ENCODE data around the gene GAS6. TPM values are rescaled to one million over a fixed set of nuclear protein-coding genes. Genes with fewer than 3 reads are reported as not detected.
"Not testable (repeated sequence)": the region's sequence is repeated elsewhere in the genome, so short reads cannot be mapped to it uniquely, and the experiment has no call there.

Gene GAS6
- total RNA-seq, 1 experiment from 2014 or later: 93.8 TPM

DNA sequence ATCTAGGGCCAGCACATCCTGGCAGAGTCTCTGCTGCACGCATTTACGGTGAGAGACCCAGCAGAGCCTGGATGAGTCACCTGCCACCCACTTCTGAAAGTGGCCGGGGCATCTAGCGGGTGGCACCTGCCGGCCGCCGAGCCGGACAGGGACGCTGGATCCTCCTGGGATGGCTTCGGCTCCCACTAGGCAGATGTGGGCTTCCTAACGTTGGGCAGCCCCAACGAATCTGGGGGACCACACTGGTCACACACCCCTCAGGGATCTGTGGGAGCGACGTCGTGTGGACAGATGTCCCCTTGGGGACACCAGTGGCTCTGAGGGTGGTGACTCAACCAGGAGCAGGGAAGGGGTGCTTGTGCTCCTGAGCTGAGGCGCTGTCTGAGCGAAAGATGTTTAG lies 72.7 kb downstream of the GAS6 start:
- ChIA-PET CTCF (no interaction called here), POLR2A (ENCODE audit: unreplicated experiment) (no interaction called here)
- no peak for DNase-seq
- TF ChIP-seq, protein P1, sequence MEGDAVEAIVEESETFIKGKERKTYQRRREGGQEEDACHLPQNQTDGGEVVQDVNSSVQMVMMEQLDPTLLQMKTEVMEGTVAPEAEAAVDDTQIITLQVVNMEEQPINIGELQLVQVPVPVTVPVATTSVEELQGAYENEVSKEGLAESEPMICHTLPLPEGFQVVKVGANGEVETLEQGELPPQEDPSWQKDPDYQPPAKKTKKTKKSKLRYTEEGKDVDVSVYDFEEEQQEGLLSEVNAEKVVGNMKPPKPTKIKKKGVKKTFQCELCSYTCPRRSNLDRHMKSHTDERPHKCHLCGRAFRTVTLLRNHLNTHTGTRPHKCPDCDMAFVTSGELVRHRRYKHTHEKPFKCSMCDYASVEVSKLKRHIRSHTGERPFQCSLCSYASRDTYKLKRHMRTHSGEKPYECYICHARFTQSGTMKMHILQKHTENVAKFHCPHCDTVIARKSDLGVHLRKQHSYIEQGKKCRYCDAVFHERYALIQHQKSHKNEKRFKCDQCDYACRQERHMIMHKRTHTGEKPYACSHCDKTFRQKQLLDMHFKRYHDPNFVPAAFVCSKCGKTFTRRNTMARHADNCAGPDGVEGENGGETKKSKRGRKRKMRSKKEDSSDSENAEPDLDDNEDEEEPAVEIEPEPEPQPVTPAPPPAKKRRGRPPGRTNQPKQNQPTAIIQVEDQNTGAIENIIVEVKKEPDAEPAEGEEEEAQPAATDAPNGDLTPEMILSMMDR (conservative IDR thresholded peaks at IDR 0.05): no peak
- TF ChIP-seq EZH2 (IDR thresholded peaks at IDR 0.05; ENCODE audit: low read depth): no peak
- Histone ChIP-seq H3K4me1 (replicated peaks; ENCODE audit: insufficient read depth) (peaks cover under 1% of the 10 kb centered on the region; the same call in 1 of the 2 replicates), H3F3A (ENCODE audit: insufficient read depth, low read depth) (peaks cover 5% of the 10 kb centered on the region; the same call in 1 of the 2 replicates), H3K27ac (no peak overlapping the region), H3K9me2 (ENCODE audit: insufficient read depth) (no peaks in the 10 kb centered on the region), H3K9me3 (ENCODE audit: insufficient read depth, low read depth) (no peaks in the 10 kb centered on the region; the same call in 1 of the 2 replicates), H3K79me2 (ENCODE audit: low read depth) (no peaks in the 10 kb centered on the region), H2AFZ (no peak overlapping the region), H4K20me1 (ENCODE audit: insufficient read depth) (no peaks in the 10 kb centered on the region), H3K27me3 (ENCODE audit: insufficient read depth, low read depth) (peaks cover 55% of the 10 kb centered on the region), H3K36me3 (ENCODE audit: low read depth) (no peaks in the 10 kb centered on the region), H3K4me3 (no peak overlapping the region), H3K4me2 (no peak overlapping the region)
- intact Hi-C loops (cut with micrococcal nuclease; ENCODE audit: unreplicated experiment): no loop called here
- BruUV-seq (replicated peaks): no TSS peak

DNA sequence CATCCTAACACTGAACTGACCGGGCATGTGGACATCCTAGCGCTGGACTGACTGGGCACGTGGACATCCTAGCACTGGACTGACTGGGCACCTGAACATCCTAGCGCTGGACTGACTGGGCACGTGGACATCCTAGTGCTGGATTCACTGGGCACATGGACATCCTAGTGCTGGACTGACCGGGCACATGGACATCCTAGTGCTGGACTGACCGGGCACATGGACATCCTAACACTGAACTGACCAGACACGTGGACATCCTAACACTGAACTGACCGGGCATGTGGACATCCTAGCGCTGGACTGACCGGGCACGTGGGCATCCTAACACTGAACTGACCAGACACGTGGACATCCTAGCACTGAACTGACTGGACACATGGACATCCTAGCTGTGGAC lies 73.9 kb downstream of the GAS6 start:
- H3K79me2 ChIP-seq (ENCODE audit: low read depth); H3K4me3 ChIP-seq; H3K4me2 ChIP-seq; CTCF ChIA-PET; DNase-seq; intact Hi-C loops (cut with micrococcal nuclease; ENCODE audit: unreplicated experiment); BruUV-seq (replicated peaks); H4K20me1 ChIP-seq (ENCODE audit: insufficient read depth); H2AFZ ChIP-seq; H3K9me3 ChIP-seq (ENCODE audit: insufficient read depth, low read depth); H3K36me3 ChIP-seq (ENCODE audit: low read depth); H3K27ac ChIP-seq; H3K9me2 ChIP-seq (ENCODE audit: insufficient read depth); POLR2A ChIA-PET (ENCODE audit: unreplicated experiment): not testable (repeated sequence)
- peaks cover 18% of the 10 kb centered on the region for H3F3A ChIP-seq (ENCODE audit: insufficient read depth, low read depth)
- peaks cover 43% of the 10 kb centered on the region for H3K27me3 ChIP-seq (ENCODE audit: insufficient read depth, low read depth)
- H3K4me1 ChIP-seq (replicated peaks; ENCODE audit: insufficient read depth): peaks cover 12% of the 10 kb centered on the region

DNA sequence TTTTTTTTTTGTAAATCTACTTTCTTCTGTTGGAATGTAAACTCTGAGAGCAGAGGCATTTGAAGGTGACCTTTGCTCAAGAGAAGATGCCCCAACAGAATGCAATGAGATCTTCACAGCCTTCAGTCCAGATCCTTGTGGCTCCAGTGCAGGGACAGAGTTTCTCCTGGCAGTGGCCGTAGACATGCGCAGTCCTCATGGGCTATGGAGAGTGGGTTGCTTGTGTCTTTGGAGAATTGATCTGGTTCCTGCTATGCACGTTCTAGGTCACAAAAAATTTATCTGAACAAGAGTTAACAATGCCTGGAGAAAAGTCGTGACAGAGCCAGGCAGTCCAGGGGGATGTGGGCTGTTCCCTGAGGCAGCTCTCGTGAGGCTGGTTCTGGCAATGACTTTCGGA lies 74.7 kb downstream of the GAS6 start:
- H3K4me1 ChIP-seq (replicated peaks; ENCODE audit: insufficient read depth): peaks cover 19% of the 10 kb centered on the region
- POLR2A ChIA-PET (ENCODE audit: unreplicated experiment): no interaction called here
- no peaks in the 10 kb centered on the region for H4K20me1 ChIP-seq (ENCODE audit: insufficient read depth)
- H3K36me3 ChIP-seq (ENCODE audit: low read depth): no peaks in the 10 kb centered on the region
- CTCF ChIA-PET: no interaction called here
- H3F3A ChIP-seq (ENCODE audit: insufficient read depth, low read depth): peaks cover 26% of the 10 kb centered on the region
- intact Hi-C loops (cut with micrococcal nuclease; ENCODE audit: unreplicated experiment): no loop called here
- H3K4me3 ChIP-seq: no peak overlapping the region
- no peaks in the 10 kb centered on the region for H3K79me2 ChIP-seq (ENCODE audit: low read depth)
- H3K4me2 ChIP-seq: no peak overlapping the region
- H3K9me2 ChIP-seq (ENCODE audit: insufficient read depth): no peaks in the 10 kb centered on the region
- H3K27me3 ChIP-seq (ENCODE audit: insufficient read depth, low read depth): peaks cover 36% of the 10 kb centered on the region
- no peak for DNase-seq
- H2AFZ ChIP-seq: no peak overlapping the region
- BruUV-seq (replicated peaks): no TSS peak
- no peak overlapping the region for H3K27ac ChIP-seq
- TF ChIP-seq EZH2 (IDR thresholded peaks at IDR 0.05; ENCODE audit: low read depth): no peak
- TF ChIP-seq, protein P1 (conservative IDR thresholded peaks at IDR 0.05): no peak
- H3K9me3 ChIP-seq (ENCODE audit: insufficient read depth, low read depth): no peaks in the 10 kb centered on the region; the same call in 1 of the 2 replicates

DNA sequence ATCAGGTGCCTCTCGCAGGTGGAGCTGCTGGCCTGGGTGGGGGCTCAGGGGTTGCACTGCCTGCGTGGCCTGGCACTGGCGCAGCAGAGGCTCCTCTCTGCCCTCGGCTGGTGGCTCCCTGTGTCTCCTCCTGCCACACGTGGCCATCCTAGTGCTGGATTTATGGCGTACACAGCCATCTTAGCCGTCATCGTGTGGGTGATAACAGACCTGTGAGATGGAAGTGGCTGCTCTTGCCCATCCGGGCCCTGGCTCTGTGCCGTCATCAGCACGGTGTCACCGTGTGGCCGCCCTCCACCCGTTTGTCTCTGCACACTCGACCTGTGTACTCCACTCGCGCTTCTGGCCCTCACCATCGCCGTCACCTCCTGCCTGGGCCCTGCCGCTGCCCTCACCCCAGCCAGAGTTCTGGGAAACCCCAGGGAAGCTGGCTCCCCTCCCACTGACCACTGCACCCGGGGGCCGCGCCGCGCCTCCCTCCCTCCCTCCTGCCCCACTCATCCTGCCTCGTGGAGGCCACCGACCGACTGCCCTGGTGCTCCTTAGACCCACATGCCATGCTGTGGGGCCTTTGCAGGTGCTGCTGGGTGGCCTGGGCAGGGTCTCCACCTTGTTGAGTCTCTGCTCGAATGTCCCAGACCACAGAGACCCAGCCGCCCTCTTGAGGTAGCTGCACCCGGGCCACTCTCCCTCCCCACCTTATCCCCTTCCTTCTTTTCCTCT lies 75.3 kb downstream of the GAS6 start:
- Histone ChIP-seq H3K4me1 (replicated peaks; ENCODE audit: insufficient read depth) (peaks cover 25% of the 10 kb centered on the region), H3K4me3 (no peak overlapping the region), H3K9me3 (ENCODE audit: insufficient read depth, low read depth) (peaks cover 4% of the 10 kb centered on the region; the same call in 1 of the 2 replicates), H3K27me3 (ENCODE audit: insufficient read depth, low read depth) (peaks cover 30% of the 10 kb centered on the region), H3K36me3 (ENCODE audit: low read depth) (no peaks in the 10 kb centered on the region), H3K27ac (no peak overlapping the region), H3K4me2 (no peak overlapping the region), H3K9me2 (ENCODE audit: insufficient read depth) (no peaks in the 10 kb centered on the region), H2AFZ (no peak overlapping the region), H4K20me1 (ENCODE audit: insufficient read depth) (no peaks in the 10 kb centered on the region), H3K79me2 (ENCODE audit: low read depth) (no peaks in the 10 kb centered on the region), H3F3A (ENCODE audit: insufficient read depth, low read depth) (peaks cover 32% of the 10 kb centered on the region)
- CTCF ChIA-PET: no interaction called here
- POLR2A ChIA-PET (ENCODE audit: unreplicated experiment): no interaction called here
- TF ChIP-seq, protein P1 (conservative IDR thresholded peaks at IDR 0.05): no peak
- no peak for TF ChIP-seq EZH2 (IDR thresholded peaks at IDR 0.05; ENCODE audit: low read depth)
- DNase-seq: no peak
- intact Hi-C loops (cut with micrococcal nuclease; ENCODE audit: unreplicated experiment): no loop called here
- BruUV-seq (replicated peaks): no TSS peak

All from PC-9 (cell line).